HG02588 (cell line): ENCODE results near the gene SVEP1.

Source experiments
- ATAC-seq: cut with Tn5 transposase; IDR thresholded peaks from one replicate; pipeline ENCODE4 v1.9.1; 2021; ENCODE audit warnings: mild to moderate bottlenecking, moderate library complexity; ENCODE audit not compliant: unreplicated experiment

The SVEP1 gene

DNA sequence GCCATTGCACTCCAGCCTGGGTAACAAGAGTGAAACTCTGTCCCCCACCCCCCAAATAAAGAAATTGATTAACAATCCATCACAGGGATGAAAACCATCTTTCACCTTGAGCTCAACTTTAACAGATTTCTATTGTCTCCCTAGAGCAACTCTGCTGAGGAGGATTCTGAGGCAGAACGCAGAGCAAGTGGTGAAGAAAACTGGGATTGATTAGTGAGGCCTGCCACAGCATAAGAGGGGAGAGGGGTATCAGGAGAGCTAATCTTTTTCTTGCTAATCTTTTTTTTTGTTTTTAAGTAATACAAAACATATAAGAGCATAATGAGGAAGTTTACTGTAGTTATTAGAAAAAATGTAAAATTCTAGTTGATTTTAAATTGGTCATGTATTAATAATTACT is 250.8 kb downstream of the SVEP1 start:
- ATAC-seq = no peak

DNA sequence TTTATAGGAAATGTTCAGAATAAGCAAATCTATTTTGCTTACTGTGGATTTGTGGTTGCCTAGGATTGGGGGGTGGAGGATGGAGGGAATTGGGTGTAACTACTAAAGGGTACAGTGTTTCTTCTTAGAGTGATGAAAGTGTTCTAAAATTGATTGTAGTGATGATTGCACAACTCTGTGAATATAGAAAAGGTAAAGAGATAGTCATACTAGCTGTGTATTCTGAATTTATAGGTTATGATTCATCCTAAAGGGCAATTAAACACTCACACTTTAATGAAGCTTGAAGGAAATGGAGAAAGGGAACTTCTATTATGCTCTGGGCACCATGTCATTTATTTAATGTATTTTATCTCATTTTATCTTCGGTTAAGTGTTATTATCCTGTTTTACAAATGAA is 251.8 kb downstream of the SVEP1 start:
- ATAC-seq = no peak

DNA sequence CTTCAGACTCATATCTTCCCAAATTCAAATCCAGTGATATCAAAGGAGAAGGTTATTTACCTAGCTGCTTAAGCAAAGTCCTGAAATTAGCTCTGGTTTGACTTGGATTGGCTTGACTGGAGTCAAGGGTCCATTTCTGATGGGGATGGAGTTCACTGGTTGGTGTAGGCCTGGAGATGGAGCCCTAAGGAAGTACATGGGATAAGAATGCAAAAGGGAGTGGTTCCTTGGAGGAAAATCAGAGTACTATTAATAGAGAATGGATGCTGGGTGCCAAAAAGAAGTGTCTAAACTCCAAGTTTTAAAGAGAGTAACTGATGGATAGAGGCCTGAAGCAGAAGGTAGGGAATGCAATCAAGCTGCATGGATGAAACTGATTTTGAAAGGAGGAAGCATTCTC is 255.7 kb downstream of the SVEP1 start:
- ATAC-seq = no peak

DNA sequence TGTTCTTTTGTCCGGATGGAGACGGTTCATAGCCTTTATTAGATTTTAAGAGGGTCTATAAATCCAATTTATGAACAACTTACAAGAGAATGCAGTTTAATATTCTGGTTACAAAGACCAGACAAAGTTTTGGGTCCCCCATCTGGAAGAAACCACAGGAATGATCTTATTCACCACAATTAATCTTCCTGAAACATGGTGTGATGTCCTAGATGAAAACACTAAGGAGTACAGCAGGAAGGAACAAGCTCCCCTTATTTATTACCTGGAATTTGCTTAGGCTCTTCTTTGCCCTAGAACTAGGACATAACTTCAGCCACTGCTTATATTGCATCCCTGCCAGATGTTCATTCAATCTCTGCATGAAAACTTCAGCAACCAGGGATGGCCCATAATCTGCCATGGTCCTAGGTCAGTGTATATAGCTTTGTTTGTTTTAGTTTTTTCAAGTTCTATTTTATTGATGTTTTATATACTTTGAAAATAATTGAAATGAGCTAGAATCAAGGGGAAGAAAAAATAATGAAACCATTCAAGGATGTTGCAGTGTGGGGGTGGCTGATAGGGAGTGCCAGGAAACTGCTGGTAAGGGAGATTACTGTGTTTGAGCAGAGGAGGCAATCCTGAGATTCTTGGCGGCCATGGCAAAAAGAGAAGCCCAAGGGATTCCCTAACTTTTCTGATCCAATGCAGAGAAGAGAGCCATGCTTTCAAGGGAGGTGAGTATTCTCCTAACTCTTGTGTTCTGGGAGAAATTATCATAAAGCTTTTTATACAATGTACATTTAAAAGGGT is 258.7 kb downstream of the SVEP1 start:
- ATAC-seq = no peak

DNA sequence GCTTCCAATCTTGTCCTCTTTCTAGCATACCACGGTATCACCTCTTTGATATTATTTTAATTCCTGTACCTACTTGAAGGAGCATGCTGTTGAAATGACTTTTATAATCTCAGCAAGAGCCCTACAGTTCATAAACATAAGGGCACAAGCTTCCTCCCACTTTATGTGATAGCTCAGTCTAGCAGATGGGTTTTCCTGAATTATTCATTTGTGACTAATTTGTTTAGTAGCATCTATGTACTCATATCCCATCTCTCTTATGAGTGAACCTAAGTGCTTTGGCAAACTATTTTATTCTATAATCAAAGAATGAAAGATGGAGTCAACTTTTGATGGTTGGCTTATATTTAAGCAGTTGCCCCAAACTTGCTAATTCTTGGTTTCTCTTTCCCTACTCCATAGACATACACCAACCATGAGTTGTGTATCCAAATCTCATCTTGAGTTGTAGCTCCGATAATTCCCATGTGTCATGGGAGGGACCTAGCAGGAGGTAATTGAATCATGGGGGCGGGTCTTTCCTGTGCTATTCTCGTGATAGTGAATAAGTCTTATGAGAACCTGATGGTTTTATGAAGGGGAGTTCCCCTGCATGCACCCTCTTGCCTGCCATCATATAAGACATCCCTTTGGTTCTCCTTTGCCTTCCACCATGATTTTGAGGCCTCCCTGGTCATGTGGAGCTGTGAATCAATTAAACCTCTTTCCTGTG is 259.6 kb downstream of the SVEP1 start:
- no peak for ATAC-seq

DNA sequence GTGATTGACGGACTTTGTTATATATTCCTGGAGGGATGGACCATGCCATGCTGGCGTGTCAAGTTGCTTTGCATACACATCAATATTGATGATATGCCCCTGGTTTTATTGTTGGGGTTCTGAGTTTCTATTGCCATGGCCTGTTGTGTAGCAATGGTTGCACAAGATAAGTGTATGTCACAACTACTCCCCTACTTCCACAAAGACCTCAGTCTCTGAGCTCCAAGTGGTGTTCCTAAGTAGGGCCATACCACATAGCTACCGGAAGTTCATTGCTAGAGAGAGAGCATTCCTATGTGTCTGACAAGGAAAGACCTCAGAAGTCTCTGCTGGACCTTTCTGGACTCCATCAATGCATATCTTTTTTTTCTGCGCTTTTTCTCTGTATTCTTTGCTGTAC is 261.6 kb downstream of the SVEP1 start:
- ATAC-seq = no peak

DNA sequence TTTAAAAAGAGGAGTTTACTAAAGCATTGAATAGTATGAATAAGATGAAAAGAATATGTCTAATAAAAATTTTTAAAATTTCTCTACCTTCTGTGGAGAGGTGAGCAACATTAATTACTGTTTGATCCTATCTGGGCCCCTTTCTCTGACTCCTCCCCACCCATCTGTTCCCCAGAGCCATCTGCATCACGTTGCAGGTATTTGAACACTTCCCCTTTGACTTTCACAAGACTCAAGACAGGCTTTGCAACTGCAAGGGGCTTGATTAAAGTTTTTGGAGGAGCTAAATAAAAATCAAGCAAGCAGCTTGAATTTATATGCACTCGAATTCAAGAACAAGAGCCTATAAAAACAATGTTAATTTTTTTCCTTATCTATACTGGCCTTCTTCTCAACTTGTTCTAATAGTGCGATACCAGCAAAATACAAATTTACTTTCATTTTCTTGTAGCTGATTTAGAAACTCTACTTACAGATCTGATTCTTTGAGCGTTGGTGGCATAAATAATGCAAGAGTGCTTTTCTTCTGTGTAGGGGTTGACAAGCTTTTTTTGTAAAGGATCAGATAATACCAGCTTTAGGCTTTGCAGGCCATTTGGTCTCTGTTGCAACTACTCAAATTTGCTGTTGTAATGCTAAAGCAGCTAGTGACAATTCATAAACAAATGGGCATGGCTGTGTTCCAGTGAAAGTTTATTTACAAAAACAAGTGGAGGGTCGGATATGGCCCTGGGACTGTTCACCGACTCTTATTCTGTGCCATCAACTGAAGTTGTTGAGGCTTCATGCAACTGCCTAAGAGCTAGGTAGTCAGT is 263.1 kb downstream of the SVEP1 start:
- peak; percentile 98 for ATAC-seq
